GM13977 (cell line): Measurements from ENCODE around the gene GPR26.

Source experiments
- DNase-seq: peaks from one replicate; pipeline ENCODE4 v3.0.0; 2012; ENCODE audit warnings: low spot score
- CTCF ChIP-seq: IDR thresholded peaks from 2 replicates; pipeline ENCODE4 v1.5.1; 2012; ENCODE audit warnings: mild to moderate bottlenecking, control low read depth; ENCODE audit not compliant: insufficient read depth; ENCODE audit errors: extremely low read depth, missing control alignments
- in situ Hi-C: fragments of 300-500 bp; cut with MboI; formaldehyde crosslinking; loops from one replicate; pipeline ENCODE4 v1.12.0; 2022; ENCODE audit warnings: low sequenced_read_pairs, low pct_unique_long_range_greater_than_20kb, mixed read lengths, inconsistent platforms; ENCODE audit not compliant: unreplicated experiment

GPR26 gene

GRCh38 chr10:123666318-123667236 is at the start of gene GPR26:
TSS of gene GPR26 (plus strand) at chr10:123666355. CDS start at chr10:123666408, 53 bp downstream.
- no peak for TF ChIP-seq CTCF
- no peak for DNase-seq
- in situ Hi-C loops: no loop called here

GRCh38 chr10:123618224-123618623 is 47.9 kb upstream of the GPR26 start:
- no peak for DNase-seq
- in situ Hi-C loops: no loop called here
- no peak for TF ChIP-seq CTCF

- TF ChIP-seq CTCF: no peak
- no peak for DNase-seq
- in situ Hi-C loops: no loop called here
Measured at GRCh38 chr10:123619067-123619855, 46.9 kb upstream of the GPR26 start.

- no peak for DNase-seq
- no peak for TF ChIP-seq CTCF
- in situ Hi-C loops: no loop called here
Measured at GRCh38 chr10:123620621-123621020, 45.5 kb upstream of the GPR26 start.

- in situ Hi-C loops: no loop called here
- no peak for TF ChIP-seq CTCF
- no peak for DNase-seq
Measured at GRCh38 chr10:123621492-123621891, 44.7 kb upstream of the GPR26 start.

- no peak for TF ChIP-seq CTCF
- no peak for DNase-seq
- in situ Hi-C loops: no loop called here
Measured at GRCh38 chr10:123621916-123622315, 44.2 kb upstream of the GPR26 start.
